ENCODE measurements around the gene SORBS2. TPM values are rescaled to one million over a fixed set of nuclear protein-coding genes. Genes with fewer than 3 reads are reported as not detected.
"Not testable (repeated sequence)": the region's sequence is repeated elsewhere in the genome, so short reads cannot be mapped to it uniquely, and the experiment has no call there.

The SORBS2 gene
- total RNA-seq, 1 donor = 2.1 TPM

- Histone ChIP-seq H3K27me3 (ENCODE audit: insufficient read depth, low read length) (no peaks in the 10 kb centered on the region), H3K4me1 (ENCODE audit: insufficient read depth, low read length) (no peaks in the 10 kb centered on the region), H3K9me3 (ENCODE audit: low read depth, low read length) (no peaks in the 10 kb centered on the region), H3K4me3 (ENCODE audit: low read length) (no peak overlapping the region)
These were observed 234.7 kb downstream of the SORBS2 start for GRCh38 chr4:185576962-185577950.

DNA sequence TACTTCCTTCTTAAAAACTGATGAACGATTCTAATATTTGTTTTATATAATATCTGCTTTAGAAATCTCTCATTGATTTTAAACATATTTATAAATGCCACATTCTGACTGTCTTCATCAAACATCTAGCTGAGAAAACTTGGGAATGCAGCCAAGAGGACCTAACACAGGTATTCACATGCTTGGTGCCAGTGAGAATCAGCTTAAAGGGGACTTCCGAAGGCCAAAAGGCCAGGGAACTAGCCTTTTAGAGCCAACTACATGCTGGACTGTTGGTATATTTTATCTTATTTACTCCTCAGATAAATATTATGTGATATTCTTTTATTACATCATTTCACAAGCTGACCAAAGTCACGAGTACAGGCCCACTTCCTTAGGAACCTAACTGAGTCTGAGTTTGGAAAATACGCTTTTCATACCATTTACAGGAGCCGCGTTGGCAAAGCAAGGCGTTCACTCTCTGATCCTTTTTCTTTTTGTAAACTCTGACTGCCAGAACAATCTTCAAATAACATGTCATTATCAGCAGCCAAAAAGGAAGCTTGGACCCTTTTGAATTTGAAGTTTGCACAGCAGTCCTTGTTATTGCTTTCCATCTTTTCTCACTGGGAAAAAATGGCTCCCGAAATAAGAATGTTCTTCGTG, 235.6 kb downstream of the SORBS2 start:
- H3K4me3 ChIP-seq (ENCODE audit: low read length) = no peak overlapping the region
- no peaks in the 10 kb centered on the region for H3K27me3 ChIP-seq (ENCODE audit: insufficient read depth, low read length)
- H3K9me3 ChIP-seq (ENCODE audit: low read depth, low read length) = no peaks in the 10 kb centered on the region
- no peaks in the 10 kb centered on the region for H3K4me1 ChIP-seq (ENCODE audit: insufficient read depth, low read length)

- no peaks in the 10 kb centered on the region for H3K4me1 ChIP-seq (ENCODE audit: insufficient read depth, low read length)
- no peaks in the 10 kb centered on the region for H3K9me3 ChIP-seq (ENCODE audit: low read depth, low read length)
- H3K27me3 ChIP-seq (ENCODE audit: insufficient read depth, low read length) = no peaks in the 10 kb centered on the region
- no peak overlapping the region for H3K4me3 ChIP-seq (ENCODE audit: low read length)
These were observed 238.3 kb downstream of the SORBS2 start for GRCh38 chr4:185573651-185574199.

- Histone ChIP-seq H3K27me3 (ENCODE audit: insufficient read depth, low read length) (no peaks in the 10 kb centered on the region), H3K4me3 (ENCODE audit: low read length) (no peak overlapping the region), H3K4me1 (ENCODE audit: insufficient read depth, low read length) (no peaks in the 10 kb centered on the region), H3K9me3 (ENCODE audit: low read depth, low read length) (no peaks in the 10 kb centered on the region)
These were observed 241.3 kb downstream of the SORBS2 start for GRCh38 chr4:185570727-185571126.

- no peaks in the 10 kb centered on the region for H3K4me1 ChIP-seq (ENCODE audit: insufficient read depth, low read length)
- H3K9me3 ChIP-seq (ENCODE audit: low read depth, low read length) = no peaks in the 10 kb centered on the region
- H3K27me3 ChIP-seq (ENCODE audit: insufficient read depth, low read length) = no peaks in the 10 kb centered on the region
- H3K4me3 ChIP-seq (ENCODE audit: low read length) = no peak overlapping the region
These were observed 244.3 kb downstream of the SORBS2 start for GRCh38 chr4:185567381-185568376.

DNA sequence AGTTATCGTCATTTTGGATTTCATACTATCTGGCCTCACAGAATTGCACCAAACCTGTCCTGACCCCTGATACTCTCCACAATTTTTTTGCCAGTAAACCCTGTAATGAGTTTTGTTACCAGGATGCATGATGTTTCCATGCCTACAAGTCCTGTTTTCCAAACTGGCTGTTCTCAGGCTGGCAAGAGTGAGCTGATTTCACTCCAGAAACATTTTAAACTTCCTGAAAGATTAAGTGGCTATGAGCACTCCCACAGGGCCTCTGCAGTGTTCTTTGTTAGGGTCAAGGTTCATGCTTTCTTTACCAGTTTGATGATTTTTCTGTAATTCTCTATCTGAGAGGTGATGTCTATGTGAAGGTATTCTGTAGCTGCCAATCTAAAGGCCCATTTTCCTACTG, 245.0 kb downstream of the SORBS2 start:
- Histone ChIP-seq H3K9me3 (ENCODE audit: low read depth, low read length) (no peaks in the 10 kb centered on the region), H3K4me1 (ENCODE audit: insufficient read depth, low read length) (no peaks in the 10 kb centered on the region), H3K27me3 (ENCODE audit: insufficient read depth, low read length) (no peaks in the 10 kb centered on the region), H3K4me3 (ENCODE audit: low read length) (no peak overlapping the region)

- Histone ChIP-seq H3K4me3 (ENCODE audit: low read length) (no peak overlapping the region), H3K27me3 (ENCODE audit: insufficient read depth, low read length) (no peaks in the 10 kb centered on the region), H3K9me3 (ENCODE audit: low read depth, low read length) (no peaks in the 10 kb centered on the region), H3K4me1 (ENCODE audit: insufficient read depth, low read length) (no peaks in the 10 kb centered on the region)
These were observed 245.6 kb downstream of the SORBS2 start for GRCh38 chr4:185566425-185566824.

DNA sequence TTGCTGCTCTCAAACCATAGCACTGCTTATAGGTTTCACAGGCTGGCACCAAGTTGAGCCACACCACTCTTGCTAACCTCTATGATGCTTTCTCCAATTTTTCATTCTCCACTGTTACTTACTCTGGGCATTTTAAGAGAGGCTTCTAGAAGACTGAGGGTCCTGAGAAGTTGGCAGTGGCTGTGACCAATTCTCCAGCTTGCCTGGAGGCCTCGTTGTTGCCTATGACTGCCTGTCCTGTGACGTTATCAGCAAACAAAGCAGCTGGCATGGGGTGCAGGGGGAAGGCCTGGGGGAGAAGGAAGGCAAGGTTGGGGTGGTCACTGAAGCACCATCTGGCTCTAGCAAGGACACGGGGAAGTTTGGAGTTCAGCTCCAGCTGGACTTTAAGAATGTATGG, 246.3 kb downstream of the SORBS2 start:
- no peaks in the 10 kb centered on the region for H3K27me3 ChIP-seq (ENCODE audit: insufficient read depth, low read length)
- no peaks in the 10 kb centered on the region for H3K9me3 ChIP-seq (ENCODE audit: low read depth, low read length)
- no peak overlapping the region for H3K4me3 ChIP-seq (ENCODE audit: low read length)
- H3K4me1 ChIP-seq (ENCODE audit: insufficient read depth, low read length) = no peaks in the 10 kb centered on the region

GRCh38 chr4:185564349-185564748, 247.6 kb downstream of the SORBS2 start:
- no peaks in the 10 kb centered on the region for H3K4me1 ChIP-seq (ENCODE audit: insufficient read depth, low read length)
- H3K9me3 ChIP-seq (ENCODE audit: low read depth, low read length) = no peaks in the 10 kb centered on the region
- no peaks in the 10 kb centered on the region for H3K27me3 ChIP-seq (ENCODE audit: insufficient read depth, low read length)
- no peak overlapping the region for H3K4me3 ChIP-seq (ENCODE audit: low read length)

DNA sequence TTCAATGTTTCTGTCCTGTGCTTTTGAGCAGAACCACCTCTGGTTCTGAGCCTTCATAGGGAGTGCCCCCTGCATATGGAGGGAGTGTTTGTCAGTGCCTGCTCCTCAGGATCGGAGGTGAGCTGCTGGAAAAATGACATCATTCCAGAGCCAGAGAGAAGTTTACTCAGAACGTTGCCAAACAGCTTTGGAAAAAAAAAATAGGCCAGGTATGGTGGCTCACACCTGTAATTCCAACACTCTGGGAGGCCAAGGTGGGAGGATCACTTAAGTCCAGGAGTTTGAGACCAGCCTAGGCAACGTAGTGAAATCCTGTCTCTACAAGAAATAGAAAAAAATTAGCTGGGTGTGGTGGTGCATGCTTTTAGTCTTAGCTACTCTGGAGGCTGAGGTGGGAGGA, 249.5 kb downstream of the SORBS2 start:
- Histone ChIP-seq H3K4me3 (ENCODE audit: low read length) (no peak overlapping the region), H3K4me1 (ENCODE audit: insufficient read depth, low read length) (no peaks in the 10 kb centered on the region), H3K27me3 (ENCODE audit: insufficient read depth, low read length) (no peaks in the 10 kb centered on the region), H3K9me3 (ENCODE audit: low read depth, low read length) (no peaks in the 10 kb centered on the region)

- H3K4me3 ChIP-seq (ENCODE audit: low read length) = no peak overlapping the region
- H3K4me1 ChIP-seq (ENCODE audit: insufficient read depth, low read length) = no peaks in the 10 kb centered on the region
- no peaks in the 10 kb centered on the region for H3K9me3 ChIP-seq (ENCODE audit: low read depth, low read length)
- no peaks in the 10 kb centered on the region for H3K27me3 ChIP-seq (ENCODE audit: insufficient read depth, low read length)
These were observed 251.7 kb downstream of the SORBS2 start for GRCh38 chr4:185560316-185560715.

DNA sequence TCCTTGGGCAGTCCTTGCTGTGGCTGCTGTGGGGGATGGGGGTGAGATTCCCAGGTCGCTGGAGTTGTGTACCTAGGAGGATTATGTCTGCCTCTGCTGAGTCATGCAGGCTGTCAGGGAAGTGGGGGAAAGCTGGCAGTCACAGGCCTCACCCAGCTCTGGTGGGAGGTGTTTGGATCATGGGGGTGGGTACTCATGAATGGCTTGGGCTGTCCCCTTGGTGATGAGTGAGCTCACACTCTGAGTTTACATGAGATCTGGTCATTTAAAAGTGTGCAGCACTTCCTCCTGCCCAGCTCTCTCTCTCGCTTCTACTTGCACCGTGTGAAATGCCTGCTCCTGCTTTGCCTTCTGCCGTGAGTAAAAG, 252.1 kb downstream of the SORBS2 start:
- Histone ChIP-seq H3K4me1 (ENCODE audit: insufficient read depth, low read length) (no peaks in the 10 kb centered on the region), H3K9me3 (ENCODE audit: low read depth, low read length) (no peaks in the 10 kb centered on the region), H3K4me3 (ENCODE audit: low read length) (no peak overlapping the region), H3K27me3 (ENCODE audit: insufficient read depth, low read length) (no peaks in the 10 kb centered on the region)

GRCh38 chr4:185559251-185559914, 252.6 kb downstream of the SORBS2 start:
- not testable (repeated sequence) for H3K9me3 ChIP-seq (ENCODE audit: low read depth, low read length); H3K4me1 ChIP-seq (ENCODE audit: insufficient read depth, low read length); H3K27me3 ChIP-seq (ENCODE audit: insufficient read depth, low read length); H3K4me3 ChIP-seq (ENCODE audit: low read length)
